ENCODE data around the gene CCDC88A.
A peak's percentile ranks its signal among the peaks of the same experiment; 100 is the strongest.
"Not testable (repeated sequence)": the region's sequence is repeated elsewhere in the genome, so short reads cannot be mapped to it uniquely, and the experiment has no call there.

Gene CCDC88A

DNA sequence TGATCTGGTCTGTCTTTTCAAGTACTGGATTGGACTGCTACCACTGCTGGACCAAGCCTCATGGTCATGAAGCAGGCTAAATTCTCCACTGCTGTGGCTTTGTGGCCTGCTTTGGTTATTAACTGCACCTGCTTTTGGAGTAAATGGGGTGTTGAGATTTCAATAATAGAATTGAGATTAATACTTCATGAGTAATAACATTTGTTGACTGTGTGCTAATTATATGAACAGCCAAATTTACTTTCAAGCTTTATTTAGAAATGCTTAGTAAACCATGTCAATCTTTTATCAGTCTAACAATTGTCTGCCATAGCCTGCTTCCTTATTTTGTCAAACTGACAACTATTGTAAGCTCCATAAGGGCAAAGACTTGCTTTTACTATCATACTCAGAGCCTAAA, 123.3 kb downstream of the CCDC88A start:
- no peak for DNase-seq (ENCODE audit: low spot score)

- DNase-seq (ENCODE audit: low spot score), result no peak
These were observed 136.6 kb downstream of the CCDC88A start for GRCh38 chr2:55283083-55283482.

DNA sequence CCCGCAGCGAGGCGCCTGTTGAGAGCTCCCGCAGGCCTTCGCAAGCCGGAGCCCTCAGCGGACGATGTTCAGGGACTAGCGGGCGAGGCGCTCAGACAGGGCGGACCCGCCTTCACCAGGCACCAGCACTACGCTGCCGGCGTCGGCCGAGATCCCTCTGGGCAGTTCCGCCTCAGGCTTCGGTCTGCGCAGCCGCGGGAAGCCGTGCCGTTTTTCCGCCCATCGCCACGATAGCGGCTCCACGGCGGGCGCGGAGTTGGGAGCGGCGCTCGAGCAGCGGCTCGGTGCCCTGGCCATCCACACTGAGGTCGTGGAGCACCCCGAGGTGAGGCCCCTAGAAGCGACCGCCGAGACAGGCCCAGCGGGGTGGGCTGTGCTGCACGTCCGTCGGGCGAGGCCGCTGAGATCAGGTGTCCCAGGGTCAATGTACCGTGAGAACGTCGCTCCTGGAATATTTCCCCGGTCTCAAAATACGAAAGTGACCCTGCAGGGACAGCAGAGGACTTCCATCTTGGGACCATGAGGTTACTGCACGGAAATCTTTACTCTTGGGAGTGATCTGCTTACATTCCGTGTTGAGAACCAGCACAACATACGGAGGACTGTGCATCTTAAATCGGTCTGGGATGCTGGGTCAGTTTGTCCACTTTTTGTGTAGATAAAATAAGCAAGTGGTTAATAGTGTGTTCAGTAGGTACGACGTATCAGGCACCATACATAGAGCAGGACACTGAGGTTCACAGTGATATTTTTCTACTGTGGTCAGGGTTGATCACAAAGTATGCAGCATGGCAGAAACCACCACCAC, 137.3 kb downstream of the CCDC88A start:
- DNase-seq (ENCODE audit: low spot score), result peak; percentile 72

GRCh38 chr2:55280851-55281546, 138.7 kb downstream of the CCDC88A start:
- not testable (repeated sequence) for DNase-seq (ENCODE audit: low spot score)

DNA sequence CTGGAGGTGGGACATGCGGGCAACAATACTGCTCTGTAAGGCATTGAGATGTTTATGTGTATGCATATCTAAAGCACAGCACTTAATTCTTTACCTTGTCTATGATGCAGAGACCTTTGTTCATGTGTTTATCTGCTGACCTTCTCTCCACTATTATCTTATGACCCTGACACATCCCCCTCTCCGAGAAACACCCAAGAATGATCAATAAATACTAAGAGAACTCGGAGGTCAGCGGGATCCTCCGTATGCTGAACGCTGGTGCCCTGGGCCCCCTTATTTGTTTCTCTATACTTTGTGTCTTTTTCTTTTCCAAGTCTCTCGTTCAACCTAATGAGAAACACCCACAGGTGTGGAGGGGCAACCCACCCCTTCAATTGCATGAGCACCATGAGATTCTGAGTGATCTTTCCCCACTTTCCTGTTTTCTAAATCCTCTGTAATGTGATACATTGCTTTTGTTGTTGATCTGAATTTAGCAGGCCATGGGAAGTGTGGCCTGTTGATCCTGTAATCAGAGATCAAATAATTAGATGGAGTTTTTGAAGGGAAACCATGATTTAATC, 139.7 kb downstream of the CCDC88A start:
- not testable (repeated sequence) for DNase-seq (ENCODE audit: low spot score)

GRCh38 chr2:55279214-55279835, 140.3 kb downstream of the CCDC88A start:
- DNase-seq (ENCODE audit: low spot score), result not testable (repeated sequence)

DNA sequence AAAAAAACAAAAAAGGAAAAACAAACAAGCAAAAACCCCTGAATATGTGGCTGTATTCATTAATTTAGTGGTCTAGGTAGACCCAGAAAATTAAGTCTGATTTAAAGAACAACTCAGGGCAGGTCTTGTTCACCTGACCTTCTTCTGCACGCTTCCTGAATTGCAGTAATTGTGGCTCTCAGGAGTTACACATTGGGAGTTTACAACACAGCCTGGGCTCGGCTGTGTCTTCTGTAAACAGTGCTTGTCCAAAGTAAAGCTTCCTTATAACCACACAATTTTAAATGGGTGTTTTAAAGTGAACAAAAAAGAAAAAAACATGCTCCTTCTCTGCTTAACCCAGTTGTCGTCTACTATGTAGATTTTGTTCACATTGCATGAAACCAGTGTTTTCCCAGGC, 142.3 kb downstream of the CCDC88A start:
- no peak for DNase-seq (ENCODE audit: low spot score)

- DNase-seq (ENCODE audit: low spot score), result not testable (repeated sequence)
These were observed 145.3 kb downstream of the CCDC88A start for GRCh38 chr2:55274346-55274745.

- DNase-seq (ENCODE audit: low spot score), result no peak
These were observed 150.0 kb downstream of the CCDC88A start for GRCh38 chr2:55269645-55269990.

GRCh38 chr2:55268907-55269644, 150.6 kb downstream of the CCDC88A start, which contains the start of gene MTIF2:
MTIF2 (minus strand) TSS chr2:55269231; CDS start chr2:55263858, 5,373 bp downstream.
- DNase-seq (ENCODE audit: low spot score), result peak; percentile 90

DNA sequence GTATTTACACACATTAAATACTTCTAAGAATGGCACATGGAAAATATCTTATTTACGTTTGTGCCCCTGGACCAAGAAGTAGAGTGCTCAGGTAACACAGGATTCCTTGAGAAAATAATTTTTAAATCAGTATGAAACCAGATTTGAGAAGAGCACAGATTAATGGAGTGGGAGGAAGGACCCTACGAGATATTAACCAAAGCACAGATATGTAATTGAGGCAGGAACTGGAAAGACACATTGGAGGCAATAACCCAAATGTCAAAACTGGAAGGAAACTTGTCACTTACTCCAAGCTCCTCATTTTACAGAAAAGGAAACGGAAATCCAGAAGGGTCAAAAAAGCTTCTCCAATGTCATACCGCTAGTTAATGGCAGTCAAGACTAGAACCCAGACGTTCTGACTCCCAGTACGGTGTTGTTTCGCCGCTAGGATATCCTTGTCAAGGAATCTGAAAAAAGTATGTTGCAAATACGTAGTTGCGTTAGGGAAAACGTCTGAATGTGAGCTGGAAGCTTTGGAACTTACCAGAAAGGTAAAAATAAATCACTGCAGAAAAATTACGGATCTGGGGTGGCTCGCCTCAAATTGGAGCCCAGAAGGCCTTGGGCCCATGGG, 151.3 kb downstream of the CCDC88A start:
- DNase-seq (ENCODE audit: low spot score), result no peak

DNA sequence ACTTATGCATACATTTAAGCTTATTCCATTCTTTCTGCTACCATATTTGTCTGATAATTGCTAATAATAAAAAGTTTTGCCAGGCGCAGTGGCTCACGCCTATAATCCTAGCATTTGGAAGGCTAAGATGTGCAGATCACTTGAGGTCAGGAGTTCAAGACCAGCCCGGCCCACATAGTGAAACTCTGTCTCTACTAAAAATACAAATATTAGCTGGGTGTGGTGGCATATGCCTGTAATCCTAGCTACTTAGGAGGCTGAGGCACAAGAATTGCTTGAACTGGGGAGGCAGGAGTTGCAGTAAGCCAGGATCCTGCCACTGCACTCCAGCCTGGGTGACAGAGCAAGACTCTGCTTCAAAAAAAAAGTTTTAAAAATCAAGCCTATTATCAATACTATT, 160.1 kb downstream of the CCDC88A start:
- not testable (repeated sequence) for DNase-seq (ENCODE audit: low spot score)

DNA sequence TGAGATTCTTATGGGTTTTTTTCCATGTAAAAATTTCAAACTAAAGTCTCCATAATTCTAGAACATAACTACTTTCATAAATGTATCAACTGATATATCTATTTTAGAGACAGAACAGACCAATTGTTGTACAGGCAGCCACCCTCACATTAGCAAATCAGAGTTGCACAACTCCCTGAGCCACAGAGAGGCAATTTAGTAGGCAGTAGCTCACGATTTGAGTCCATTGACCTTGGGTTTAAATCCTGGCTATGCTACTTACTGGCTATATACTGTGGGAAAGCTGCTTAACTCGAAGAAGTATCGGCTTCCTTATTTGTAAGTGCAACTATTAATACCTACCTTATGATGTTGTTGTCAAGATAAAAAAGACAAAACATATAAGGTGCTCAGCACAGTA, 166.8 kb downstream of the CCDC88A start:
- no peak for DNase-seq (ENCODE audit: low spot score)

DNA sequence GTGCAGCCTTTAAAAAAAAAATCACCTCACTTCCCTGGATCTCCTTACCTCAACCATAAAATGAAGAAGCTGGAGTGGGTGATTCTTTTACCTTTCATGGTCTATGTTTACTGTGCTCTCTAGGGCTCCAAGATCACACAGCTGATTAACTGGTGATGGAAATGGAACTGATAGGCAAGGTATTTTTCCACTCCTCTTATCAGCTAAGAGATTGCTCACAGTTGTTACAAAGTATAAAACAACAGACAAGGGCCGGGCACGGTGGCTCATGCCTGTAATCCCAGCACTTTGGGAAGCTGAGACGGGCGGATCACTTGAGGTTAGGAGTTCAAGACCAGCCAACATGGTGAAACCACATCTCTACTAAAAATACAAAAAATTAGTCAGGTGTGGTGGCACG, 172.6 kb downstream of the CCDC88A start:
- DNase-seq (ENCODE audit: low spot score), result no peak

- DNase-seq (ENCODE audit: low spot score), result no peak
These were observed 174.2 kb downstream of the CCDC88A start for GRCh38 chr2:55245411-55245810.

- DNase-seq (ENCODE audit: low spot score), result no peak
These were observed 177.0 kb downstream of the CCDC88A start for GRCh38 chr2:55242617-55243016.

GRCh38 chr2:55241582-55241981, 178.1 kb downstream of the CCDC88A start:
- not testable (repeated sequence) for DNase-seq (ENCODE audit: low spot score)

GRCh38 chr2:55239656-55240222, 179.9 kb downstream of the CCDC88A start:
- DNase-seq (ENCODE audit: low spot score), result no peak

All from putamen (tissue), 1 donor.